Activated naive CD4-positive, alpha-beta T cell treated with anti-CD3 and anti-CD28 coated beads, Interleukin-2, amount 50 U/mL, for 24 hours (primary cell): ENCODE data around the gene P2RY8.
"Not testable (repeated sequence)": the region's sequence is repeated elsewhere in the genome, so short reads cannot be mapped to it uniquely, and the experiment has no call there.

ENCODE experiments used
- H3K27ac Mint-ChIP-seq: one replicate; pipeline ENCODE4 v1.8.0; 2021; ENCODE audit warnings: mild to moderate bottlenecking, mixed read lengths
- H3K27me3 Mint-ChIP-seq: one replicate; pipeline ENCODE4 v1.8.0; 2021; ENCODE audit warnings: mixed read lengths
- H3K36me3 Mint-ChIP-seq: one replicate; pipeline ENCODE4 v1.8.0; 2021; ENCODE audit warnings: mixed read lengths
- H3K4me1 Mint-ChIP-seq: one replicate; pipeline ENCODE4 v1.8.0; 2021; ENCODE audit warnings: mixed read lengths
- H3K4me3 Mint-ChIP-seq: one replicate; pipeline ENCODE4 v1.8.0; 2021; ENCODE audit warnings: mild to moderate bottlenecking, mixed read lengths
- H3K9me3 Mint-ChIP-seq: one replicate; pipeline ENCODE4 v1.8.0; 2021; ENCODE audit warnings: mixed read lengths

P2RY8 gene

DNA sequence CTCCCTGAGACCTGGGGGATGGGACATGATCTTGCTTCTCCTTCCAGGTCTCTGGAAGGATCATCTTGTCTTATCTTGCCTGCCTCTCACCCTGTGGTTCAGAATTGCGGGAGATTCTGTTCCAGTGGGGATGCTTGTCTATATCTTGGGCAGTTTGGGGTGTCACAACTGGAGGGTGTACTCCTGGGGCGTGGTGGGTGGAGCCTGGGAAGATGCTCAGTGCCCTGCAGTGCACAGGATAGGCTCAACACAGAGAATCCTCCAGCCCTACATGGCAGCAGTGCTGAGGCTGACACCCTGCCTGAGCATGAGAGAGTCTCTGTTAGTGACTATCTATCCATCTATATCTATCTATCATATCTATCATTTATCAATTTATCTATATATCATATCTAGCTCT, 7.7 kb downstream of the P2RY8 start:
- H3K4me1 Mint-ChIP-seq = peaks cover 11% of the 10 kb centered on the region
- H3K4me3 Mint-ChIP-seq = no peak overlapping the region
- H3K27me3 Mint-ChIP-seq = no peaks in the 10 kb centered on the region
- H3K36me3 Mint-ChIP-seq = peaks cover 3% of the 10 kb centered on the region
- no peaks in the 10 kb centered on the region for H3K9me3 Mint-ChIP-seq
- no peak overlapping the region for H3K27ac Mint-ChIP-seq

DNA sequence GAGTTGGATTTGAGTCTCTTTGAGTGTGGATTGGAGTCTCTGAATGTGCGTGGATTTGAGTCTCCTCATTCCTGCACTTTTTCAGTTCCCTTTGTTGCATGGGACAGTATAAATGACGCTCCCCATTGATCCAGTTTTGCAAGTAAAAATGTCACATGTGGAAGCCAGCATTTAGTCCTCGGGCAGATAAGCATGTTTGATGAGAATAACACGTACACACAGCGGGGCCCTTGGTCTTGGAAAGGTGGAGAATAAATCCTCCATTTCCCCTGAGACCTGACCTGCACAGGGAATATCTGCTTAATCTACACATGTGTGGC, 8.1 kb downstream of the P2RY8 start:
- no peaks in the 10 kb centered on the region for H3K9me3 Mint-ChIP-seq
- peaks cover 8% of the 10 kb centered on the region for H3K4me1 Mint-ChIP-seq
- no peak overlapping the region for H3K4me3 Mint-ChIP-seq
- H3K36me3 Mint-ChIP-seq = peaks cover 3% of the 10 kb centered on the region
- no peaks in the 10 kb centered on the region for H3K27me3 Mint-ChIP-seq
- H3K27ac Mint-ChIP-seq = no peak overlapping the region

- no peak overlapping the region for H3K4me3 Mint-ChIP-seq
- no peaks in the 10 kb centered on the region for H3K9me3 Mint-ChIP-seq
- H3K36me3 Mint-ChIP-seq = peaks cover 3% of the 10 kb centered on the region
- H3K27ac Mint-ChIP-seq = no peak overlapping the region
- no peaks in the 10 kb centered on the region for H3K27me3 Mint-ChIP-seq
- peaks cover 9% of the 10 kb centered on the region for H3K4me1 Mint-ChIP-seq
Observed at GRCh38 chrX:1528186-1528883, 8.7 kb downstream of the P2RY8 start.

DNA sequence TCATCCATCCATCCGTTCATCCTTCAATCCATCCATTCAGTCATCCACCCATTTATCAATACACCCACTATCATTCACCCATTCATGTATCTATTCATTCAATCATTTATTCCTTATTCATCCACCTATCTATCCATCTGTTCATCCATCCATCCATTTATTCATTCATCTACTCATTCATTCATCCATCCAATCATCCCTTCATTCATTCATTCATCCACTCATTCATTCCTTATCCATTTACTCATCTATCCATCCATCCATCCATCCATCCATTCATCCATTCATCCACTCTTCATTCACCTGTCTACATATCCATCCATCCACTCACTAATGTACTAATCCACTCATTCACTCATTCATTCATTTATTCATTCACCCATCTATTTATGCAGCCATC, 9.5 kb downstream of the P2RY8 start:
- H3K4me3 Mint-ChIP-seq = no peak overlapping the region
- H3K36me3 Mint-ChIP-seq = peaks cover 3% of the 10 kb centered on the region
- H3K27ac Mint-ChIP-seq = no peak overlapping the region
- no peaks in the 10 kb centered on the region for H3K27me3 Mint-ChIP-seq
- H3K9me3 Mint-ChIP-seq = no peaks in the 10 kb centered on the region
- H3K4me1 Mint-ChIP-seq = peaks cover 6% of the 10 kb centered on the region

DNA sequence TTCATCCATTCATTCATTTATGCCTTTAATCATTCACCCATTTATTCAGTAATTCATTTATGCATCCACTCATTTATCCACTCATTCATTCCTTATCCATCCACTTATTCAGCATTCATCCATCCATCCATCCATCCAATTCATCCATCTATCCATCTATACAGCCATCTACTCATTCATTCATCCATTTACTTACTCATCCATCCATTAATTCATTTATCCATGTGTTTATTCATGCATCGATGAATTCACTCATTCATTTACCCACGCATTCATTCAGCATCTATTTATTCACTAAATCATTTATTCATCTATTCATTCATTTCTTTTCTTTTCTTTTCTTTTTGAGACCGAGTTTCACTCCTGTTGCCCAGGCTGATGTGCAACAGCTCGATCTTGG, 10.4 kb downstream of the P2RY8 start:
- Mint-ChIP-seq H3K36me3 (peaks cover 5% of the 10 kb centered on the region), H3K27me3 (no peaks in the 10 kb centered on the region), H3K4me1 (peaks cover 11% of the 10 kb centered on the region), H3K4me3 (no peak overlapping the region), H3K27ac (no peak overlapping the region), H3K9me3 (no peaks in the 10 kb centered on the region)

GRCh38 chrX:1525583-1526355, 11.2 kb downstream of the P2RY8 start:
- H3K36me3 Mint-ChIP-seq = peaks cover 8% of the 10 kb centered on the region

GRCh38 chrX:1524874-1525582, 12.0 kb downstream of the P2RY8 start:
- Mint-ChIP-seq H3K36me3 (peaks cover 12% of the 10 kb centered on the region), H3K27ac (no peak overlapping the region), H3K4me3 (no peak overlapping the region), H3K27me3 (no peaks in the 10 kb centered on the region), H3K9me3 (no peaks in the 10 kb centered on the region), H3K4me1 (peaks cover 25% of the 10 kb centered on the region)

More at GRCh38 chrX:1525583-1526355, 11.2 kb downstream of the P2RY8 start:
- H3K9me3 Mint-ChIP-seq = no peaks in the 10 kb centered on the region
- no peak overlapping the region for H3K27ac Mint-ChIP-seq
- H3K4me3 Mint-ChIP-seq = no peak overlapping the region
- peaks cover 17% of the 10 kb centered on the region for H3K4me1 Mint-ChIP-seq
- no peaks in the 10 kb centered on the region for H3K27me3 Mint-ChIP-seq

- H3K36me3 Mint-ChIP-seq = peaks cover 25% of the 10 kb centered on the region
- H3K27ac Mint-ChIP-seq = peak overlapping the region; percentile 63
- not testable (repeated sequence) for H3K4me3 Mint-ChIP-seq, H3K27me3 Mint-ChIP-seq, H3K9me3 Mint-ChIP-seq
- H3K4me1 Mint-ChIP-seq = peaks cover 43% of the 10 kb centered on the region
Observed at GRCh38 chrX:1522905-1523304, 14.1 kb downstream of the P2RY8 start.

GRCh38 chrX:1521459-1521956, 15.5 kb downstream of the P2RY8 start:
- H3K4me1 Mint-ChIP-seq = peaks cover 56% of the 10 kb centered on the region
- peaks cover 25% of the 10 kb centered on the region for H3K36me3 Mint-ChIP-seq
- H3K27ac Mint-ChIP-seq = peak overlapping the region; percentile 95

GRCh38 chrX:1520350-1520749, 16.6 kb downstream of the P2RY8 start:
- Mint-ChIP-seq H3K27ac (peak overlapping the region; percentile 87), H3K9me3 (no peaks in the 10 kb centered on the region), H3K4me3 (peak overlapping the region; percentile 12), H3K4me1 (peaks cover 58% of the 10 kb centered on the region), H3K27me3 (no peaks in the 10 kb centered on the region), H3K36me3 (peaks cover 25% of the 10 kb centered on the region)

More at GRCh38 chrX:1521459-1521956, 15.5 kb downstream of the P2RY8 start:
- Mint-ChIP-seq H3K9me3 (no peaks in the 10 kb centered on the region), H3K27me3 (no peaks in the 10 kb centered on the region), H3K4me3 (peak overlapping the region; percentile 77)

- Mint-ChIP-seq H3K36me3 (peaks cover 25% of the 10 kb centered on the region), H3K27me3 (no peaks in the 10 kb centered on the region), H3K4me3 (peak overlapping the region; percentile 60), H3K9me3 (no peaks in the 10 kb centered on the region), H3K27ac (peak overlapping the region; percentile 87), H3K4me1 (peaks cover 58% of the 10 kb centered on the region)
Observed at GRCh38 chrX:1519022-1519497, 17.9 kb downstream of the P2RY8 start.

GRCh38 chrX:1518512-1518911, 18.5 kb downstream of the P2RY8 start:
- Mint-ChIP-seq H3K9me3 (no peaks in the 10 kb centered on the region), H3K36me3 (peaks cover 29% of the 10 kb centered on the region), H3K27ac (peak overlapping the region; percentile 87), H3K27me3 (no peaks in the 10 kb centered on the region), H3K4me1 (peaks cover 58% of the 10 kb centered on the region), H3K4me3 (peak overlapping the region; percentile 60)

GRCh38 chrX:1516596-1517104, 20.3 kb downstream of the P2RY8 start:
- H3K4me1 Mint-ChIP-seq = peaks cover 50% of the 10 kb centered on the region

GRCh38 chrX:1511829-1512228, 25.2 kb downstream of the P2RY8 start:
- peak overlapping the region; percentile 78 for H3K27ac Mint-ChIP-seq
- H3K4me3 Mint-ChIP-seq = no peak overlapping the region

More at GRCh38 chrX:1516596-1517104, 20.3 kb downstream of the P2RY8 start:
- no peaks in the 10 kb centered on the region for H3K27me3 Mint-ChIP-seq
- H3K4me3 Mint-ChIP-seq = no peak overlapping the region
- H3K36me3 Mint-ChIP-seq = peaks cover 36% of the 10 kb centered on the region
- peak overlapping the region; percentile 55 for H3K27ac Mint-ChIP-seq
- no peaks in the 10 kb centered on the region for H3K9me3 Mint-ChIP-seq

GRCh38 chrX:1511150-1511549, 25.8 kb downstream of the P2RY8 start:
- H3K4me3 Mint-ChIP-seq = no peak overlapping the region
- no peaks in the 10 kb centered on the region for H3K9me3 Mint-ChIP-seq
- peaks cover 12% of the 10 kb centered on the region for H3K4me1 Mint-ChIP-seq
- H3K27me3 Mint-ChIP-seq = no peaks in the 10 kb centered on the region
- H3K36me3 Mint-ChIP-seq = peaks cover 20% of the 10 kb centered on the region
- peak overlapping the region; percentile 61 for H3K27ac Mint-ChIP-seq

More at GRCh38 chrX:1511829-1512228, 25.2 kb downstream of the P2RY8 start:
- Mint-ChIP-seq H3K9me3 (no peaks in the 10 kb centered on the region), H3K36me3 (peaks cover 20% of the 10 kb centered on the region), H3K27me3 (no peaks in the 10 kb centered on the region), H3K4me1 (peaks cover 14% of the 10 kb centered on the region)
